Inferior parietal cortex (tissue), 1 donor: Measurements from ENCODE around the gene STAT5B.
"Not testable (repeated sequence)": the region's sequence is repeated elsewhere in the genome, so short reads cannot be mapped to it uniquely, and the experiment has no call there.

ENCODE experiments used
- DNase-seq: peaks from one replicate; pipeline ENCODE4 v3.0.0-alpha.2; 2016; ENCODE audit errors: extremely low spot score

The STAT5B gene

GRCh38 chr17:42233994-42234393 lies 42.2 kb downstream of the STAT5B start:
- DNase-seq = no peak

- no peak for DNase-seq
Measured at GRCh38 chr17:42233156-42233555, 43.0 kb downstream of the STAT5B start.

- DNase-seq = no peak
Measured at GRCh38 chr17:42230225-42230624, 46.0 kb downstream of the STAT5B start.

- DNase-seq = no peak
Measured at GRCh38 chr17:42227849-42228700, 48.1 kb downstream of the STAT5B start.

GRCh38 chr17:42225646-42226045 lies 50.5 kb downstream of the STAT5B start:
- no peak for DNase-seq

GRCh38 chr17:42224651-42225050 lies 51.5 kb downstream of the STAT5B start:
- DNase-seq = no peak

- DNase-seq = peak; percentile 23
Measured at GRCh38 chr17:42221886-42222745, 54.1 kb downstream of the STAT5B start.

- not testable (repeated sequence) for DNase-seq
Measured at GRCh38 chr17:42219280-42219679, 56.9 kb downstream of the STAT5B start.

GRCh38 chr17:42214156-42214555 lies 62.0 kb downstream of the STAT5B start:
- DNase-seq = no peak

- no peak for DNase-seq
Measured at GRCh38 chr17:42212382-42212781, 63.8 kb downstream of the STAT5B start.

GRCh38 chr17:42211921-42212341 lies 64.3 kb downstream of the STAT5B start:
- peak; percentile 67 for DNase-seq

GRCh38 chr17:42210046-42210445 lies 66.1 kb downstream of the STAT5B start:
- no peak for DNase-seq

GRCh38 chr17:42206153-42206612 lies 70.0 kb downstream of the STAT5B start:
- not testable (repeated sequence) for DNase-seq

- DNase-seq = no peak
Measured at GRCh38 chr17:42203354-42203753, 72.8 kb downstream of the STAT5B start.

- no peak for DNase-seq
Measured at GRCh38 chr17:42202696-42203095, 73.5 kb downstream of the STAT5B start.

GRCh38 chr17:42202159-42202558 lies 74.0 kb downstream of the STAT5B start:
- no peak for DNase-seq

- no peak for DNase-seq
Measured at GRCh38 chr17:42201458-42201772, 74.8 kb downstream of the STAT5B start.

GRCh38 chr17:42200706-42201457 lies 75.3 kb downstream of the STAT5B start:
- DNase-seq = no peak

- no peak for DNase-seq
Measured at GRCh38 chr17:42199416-42200011, 76.7 kb downstream of the STAT5B start.

- no peak for DNase-seq
Measured at GRCh38 chr17:42198897-42199296, 77.3 kb downstream of the STAT5B start.

- no peak for DNase-seq
Measured at GRCh38 chr17:42197564-42198156, 78.5 kb downstream of the STAT5B start.
